Medulla oblongata (tissue), 1 donor: ENCODE results near the gene CDKL5.

Source experiments
- DNase-seq: peaks from one replicate; pipeline ENCODE4 v3.0.0-alpha.2; 2015; ENCODE audit errors: extremely low spot score

CDKL5 gene

DNA sequence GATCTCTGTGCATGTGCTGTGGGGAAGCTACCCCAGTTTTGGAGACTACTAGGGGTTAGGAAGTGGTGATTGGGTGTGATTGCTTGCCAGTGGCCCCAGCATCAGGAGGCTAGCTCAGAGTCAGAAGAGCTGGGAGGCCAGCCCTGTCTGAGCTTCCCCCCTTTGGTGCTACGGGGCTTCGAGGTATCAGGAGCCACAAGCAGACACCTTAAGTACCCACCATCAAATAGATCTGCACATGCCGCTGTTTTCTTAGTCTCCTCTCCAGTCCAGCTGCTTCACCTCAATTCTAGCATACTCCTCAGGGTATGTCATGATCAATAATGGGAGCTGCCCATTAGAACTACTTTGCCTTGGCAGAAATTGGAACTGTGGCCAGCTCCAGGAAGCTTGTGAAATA, 271.2 kb downstream of the CDKL5 start:
- no peak for DNase-seq

GRCh38 chrX:18698737-18699650, 273.6 kb downstream of the CDKL5 start:
- DNase-seq: no peak

DNA sequence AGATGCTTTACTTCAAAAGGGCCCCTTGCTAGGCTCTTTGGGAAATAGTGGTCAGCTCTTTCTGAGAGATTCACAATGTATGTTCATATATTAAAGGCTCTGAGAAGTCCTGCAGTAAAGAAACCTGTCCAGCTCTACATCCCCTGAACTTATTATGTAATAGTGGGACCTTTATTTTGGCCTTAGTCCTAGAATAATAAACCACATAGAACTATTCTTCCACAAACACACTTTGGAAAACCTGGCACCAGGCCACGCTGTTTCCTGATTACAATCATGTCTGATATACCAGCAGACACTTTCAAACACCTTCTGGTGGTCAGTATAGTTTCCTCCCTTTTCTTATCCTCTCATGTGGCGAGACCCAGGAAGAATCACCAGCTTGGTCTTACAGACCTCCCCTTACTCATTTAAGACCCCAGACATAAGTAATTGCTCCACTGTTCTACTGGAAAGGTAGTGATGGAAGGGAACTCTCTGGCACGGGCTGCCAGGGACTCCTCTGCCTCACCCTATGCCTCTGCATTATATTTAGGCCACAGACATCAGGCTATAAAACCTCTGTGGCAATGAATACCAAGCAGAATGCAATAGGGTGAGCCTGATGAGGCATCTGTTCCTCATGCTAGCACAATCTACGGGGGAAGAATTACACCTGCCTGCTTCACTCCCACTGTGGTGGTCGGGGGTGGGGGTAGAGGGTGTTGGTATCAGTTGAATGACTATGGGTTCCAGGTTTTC, 276.4 kb downstream of the CDKL5 start:
- DNase-seq: no peak

DNA sequence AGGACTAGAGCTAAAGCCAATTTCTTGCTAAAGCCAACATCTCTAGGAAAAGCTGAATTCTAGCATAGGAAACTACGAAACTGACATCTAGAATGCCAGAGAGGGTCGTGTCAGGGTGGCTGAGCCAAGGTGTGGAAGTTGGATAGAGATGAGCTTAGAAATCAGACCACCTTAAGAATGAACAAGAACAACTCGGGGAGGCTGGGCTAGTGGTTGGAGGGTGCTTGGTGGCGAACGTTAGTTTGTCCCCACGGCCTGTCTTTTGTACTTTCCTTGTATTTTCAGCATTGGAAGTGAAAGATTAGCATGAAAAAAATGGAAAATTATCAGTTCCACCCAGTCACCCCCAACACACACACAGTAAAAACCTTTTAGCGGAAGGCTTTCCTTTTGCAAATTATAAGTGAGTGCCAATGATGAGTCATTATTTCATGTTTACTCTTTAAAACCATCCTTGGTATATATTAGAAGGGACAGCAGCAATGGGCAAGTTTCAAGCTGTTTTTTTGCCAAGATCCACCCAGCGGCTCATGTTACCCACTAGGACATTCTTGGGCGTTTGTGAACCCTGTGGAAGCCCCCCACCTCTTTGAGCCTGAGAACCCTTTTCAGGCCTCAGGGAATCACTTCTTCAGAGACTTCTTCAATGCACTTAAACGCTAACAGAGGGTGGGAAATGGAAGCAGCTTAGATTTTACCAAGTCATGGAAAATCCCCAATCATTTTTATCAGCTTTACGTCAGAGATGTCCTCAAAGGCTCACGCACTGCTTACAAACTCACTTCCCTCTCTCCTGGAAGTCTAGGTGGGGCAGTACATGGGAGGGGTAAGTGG, 277.2 kb downstream of the CDKL5 start:
- no peak for DNase-seq
